ENCODE measurements around the gene ESYT3.

DNA sequence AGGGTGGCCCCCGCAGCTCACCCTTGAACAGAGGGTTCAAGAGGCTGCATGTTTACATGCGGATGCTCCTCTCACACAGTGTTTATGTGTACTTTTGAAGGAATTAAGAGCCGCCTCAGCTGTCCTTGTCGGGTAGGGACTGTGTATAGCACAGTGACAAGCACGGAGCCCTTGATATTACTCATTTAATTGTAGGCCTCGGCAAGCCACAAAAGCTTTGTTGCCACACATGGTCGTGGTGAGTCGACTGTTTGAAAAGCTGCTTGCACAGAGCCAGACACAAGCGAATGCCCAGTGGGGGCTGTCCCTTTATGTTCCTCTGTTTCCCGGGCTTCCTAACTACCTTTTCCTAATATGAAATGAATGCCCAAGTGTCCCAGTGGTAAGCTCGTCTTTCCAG lies 4.5 kb downstream of the ESYT3 start:
- TF ChIP-seq, protein P1, sequence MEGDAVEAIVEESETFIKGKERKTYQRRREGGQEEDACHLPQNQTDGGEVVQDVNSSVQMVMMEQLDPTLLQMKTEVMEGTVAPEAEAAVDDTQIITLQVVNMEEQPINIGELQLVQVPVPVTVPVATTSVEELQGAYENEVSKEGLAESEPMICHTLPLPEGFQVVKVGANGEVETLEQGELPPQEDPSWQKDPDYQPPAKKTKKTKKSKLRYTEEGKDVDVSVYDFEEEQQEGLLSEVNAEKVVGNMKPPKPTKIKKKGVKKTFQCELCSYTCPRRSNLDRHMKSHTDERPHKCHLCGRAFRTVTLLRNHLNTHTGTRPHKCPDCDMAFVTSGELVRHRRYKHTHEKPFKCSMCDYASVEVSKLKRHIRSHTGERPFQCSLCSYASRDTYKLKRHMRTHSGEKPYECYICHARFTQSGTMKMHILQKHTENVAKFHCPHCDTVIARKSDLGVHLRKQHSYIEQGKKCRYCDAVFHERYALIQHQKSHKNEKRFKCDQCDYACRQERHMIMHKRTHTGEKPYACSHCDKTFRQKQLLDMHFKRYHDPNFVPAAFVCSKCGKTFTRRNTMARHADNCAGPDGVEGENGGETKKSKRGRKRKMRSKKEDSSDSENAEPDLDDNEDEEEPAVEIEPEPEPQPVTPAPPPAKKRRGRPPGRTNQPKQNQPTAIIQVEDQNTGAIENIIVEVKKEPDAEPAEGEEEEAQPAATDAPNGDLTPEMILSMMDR (IDR thresholded peaks at IDR 0.05; ENCODE audit: low read depth, low read length), result no peak
- no peak for TF ChIP-seq EZH2phosphoT487 (IDR thresholded peaks at IDR 0.05; ENCODE audit: low read depth)

Data from OCI-LY3 (cell line).